ENCODE results near the gene CDKN3. TPM values are rescaled to one million over a fixed set of nuclear protein-coding genes. Genes with fewer than 3 reads are reported as not detected.
"Not testable (repeated sequence)": the region's sequence is repeated elsewhere in the genome, so short reads cannot be mapped to it uniquely, and the experiment has no call there.

CDKN3 gene
- total RNA-seq, 1 donor from 2014 or later: 13.6 TPM

- no peak for TF ChIP-seq CTCF (IDR thresholded peaks at IDR 0.05; ENCODE audit: insufficient read depth, low read length, poor library complexity, severe bottlenecking)
- H3K27me3 ChIP-seq (ENCODE audit: control insufficient read depth, insufficient read depth, low read length): no peaks in the 10 kb centered on the region
- no peak overlapping the region for H3K4me3 ChIP-seq (ENCODE audit: low read depth, low read length)
- no peaks in the 10 kb centered on the region for H3K36me3 ChIP-seq (ENCODE audit: control insufficient read depth, insufficient read depth, low read length)
- DNase-seq (ENCODE audit: low read depth): no peak
Observed at GRCh38 chr14:54451961-54452360, 55.2 kb downstream of the CDKN3 start.

DNA sequence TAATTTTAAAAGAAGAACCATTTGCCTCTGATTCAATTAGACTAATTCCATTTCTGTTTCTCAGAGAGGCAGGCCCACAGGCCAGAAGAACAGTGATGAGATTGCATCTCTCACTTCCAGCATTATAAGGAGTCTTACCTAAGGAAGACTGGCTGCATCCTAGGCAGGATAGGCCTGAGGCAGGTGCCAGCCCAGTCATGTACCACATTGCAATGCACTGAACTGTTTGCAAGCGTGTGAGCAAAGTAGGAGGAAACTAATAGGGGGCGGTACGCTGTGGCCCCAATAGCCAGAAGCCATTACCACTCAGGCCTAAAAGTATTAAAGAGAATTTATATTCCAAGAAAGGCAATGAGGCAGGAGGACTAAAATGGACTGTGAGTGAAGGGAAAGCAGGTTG is 56.4 kb downstream of the CDKN3 start:
- DNase-seq (ENCODE audit: low read depth): no peak
- H3K27me3 ChIP-seq (ENCODE audit: control insufficient read depth, insufficient read depth, low read length): no peaks in the 10 kb centered on the region
- H3K4me3 ChIP-seq (ENCODE audit: low read depth, low read length): no peak overlapping the region
- TF ChIP-seq CTCF (IDR thresholded peaks at IDR 0.05; ENCODE audit: insufficient read depth, low read length, poor library complexity, severe bottlenecking): no peak
- H3K36me3 ChIP-seq (ENCODE audit: control insufficient read depth, insufficient read depth, low read length): no peaks in the 10 kb centered on the region

DNA sequence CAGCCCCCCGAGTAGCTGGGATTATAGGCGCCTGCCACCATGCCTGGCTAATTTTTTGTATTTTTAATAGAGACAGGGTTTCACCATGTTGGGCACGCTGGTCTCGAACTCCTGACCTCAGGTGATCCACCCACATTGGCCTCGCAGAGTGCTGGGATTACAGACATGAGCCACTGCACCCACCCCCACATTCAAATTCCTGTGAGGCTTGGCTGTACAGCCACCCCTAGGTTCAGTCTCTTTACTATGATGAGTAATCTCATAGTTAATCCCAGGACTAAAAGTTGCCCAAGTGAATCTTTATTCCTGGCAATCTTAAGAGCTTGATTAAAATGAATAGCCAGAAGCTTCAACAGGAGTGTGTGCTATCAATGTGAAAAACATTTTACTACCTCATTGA is 57.2 kb downstream of the CDKN3 start:
- H3K36me3 ChIP-seq (ENCODE audit: control insufficient read depth, insufficient read depth, low read length); H3K4me3 ChIP-seq (ENCODE audit: low read depth, low read length); DNase-seq (ENCODE audit: low read depth); H3K27me3 ChIP-seq (ENCODE audit: control insufficient read depth, insufficient read depth, low read length): not testable (repeated sequence)

GRCh38 chr14:54455363-54455762 is 58.6 kb downstream of the CDKN3 start:
- DNase-seq (ENCODE audit: low read depth): no peak
- no peak for TF ChIP-seq CTCF (IDR thresholded peaks at IDR 0.05; ENCODE audit: insufficient read depth, low read length, poor library complexity, severe bottlenecking)
- no peak overlapping the region for H3K4me3 ChIP-seq (ENCODE audit: low read depth, low read length)
- H3K27me3 ChIP-seq (ENCODE audit: control insufficient read depth, insufficient read depth, low read length): no peaks in the 10 kb centered on the region
- no peaks in the 10 kb centered on the region for H3K36me3 ChIP-seq (ENCODE audit: control insufficient read depth, insufficient read depth, low read length)

- DNase-seq (ENCODE audit: low read depth); H3K4me3 ChIP-seq (ENCODE audit: low read depth, low read length); H3K27me3 ChIP-seq (ENCODE audit: control insufficient read depth, insufficient read depth, low read length); H3K36me3 ChIP-seq (ENCODE audit: control insufficient read depth, insufficient read depth, low read length): not testable (repeated sequence)
Observed at GRCh38 chr14:54456820-54457608, 60.2 kb downstream of the CDKN3 start.

- Histone ChIP-seq H3K27me3 (ENCODE audit: control insufficient read depth, insufficient read depth, low read length) (no peaks in the 10 kb centered on the region), H3K36me3 (ENCODE audit: control insufficient read depth, insufficient read depth, low read length) (no peaks in the 10 kb centered on the region), H3K4me3 (ENCODE audit: low read depth, low read length) (no peak overlapping the region)
- DNase-seq (ENCODE audit: low read depth): no peak
- TF ChIP-seq CTCF (IDR thresholded peaks at IDR 0.05; ENCODE audit: insufficient read depth, low read length, poor library complexity, severe bottlenecking): no peak
Observed at GRCh38 chr14:54457609-54457996, 60.8 kb downstream of the CDKN3 start.

GRCh38 chr14:54458536-54458935 is 61.7 kb downstream of the CDKN3 start:
- DNase-seq (ENCODE audit: low read depth); H3K27me3 ChIP-seq (ENCODE audit: control insufficient read depth, insufficient read depth, low read length); H3K4me3 ChIP-seq (ENCODE audit: low read depth, low read length); H3K36me3 ChIP-seq (ENCODE audit: control insufficient read depth, insufficient read depth, low read length): not testable (repeated sequence)

Data from kidney epithelial cell (primary cell).